Measurements from ENCODE around the gene NKD1.
"Not testable (repeated sequence)": the region's sequence is repeated elsewhere in the genome, so short reads cannot be mapped to it uniquely, and the experiment has no call there.

Gene NKD1

DNA sequence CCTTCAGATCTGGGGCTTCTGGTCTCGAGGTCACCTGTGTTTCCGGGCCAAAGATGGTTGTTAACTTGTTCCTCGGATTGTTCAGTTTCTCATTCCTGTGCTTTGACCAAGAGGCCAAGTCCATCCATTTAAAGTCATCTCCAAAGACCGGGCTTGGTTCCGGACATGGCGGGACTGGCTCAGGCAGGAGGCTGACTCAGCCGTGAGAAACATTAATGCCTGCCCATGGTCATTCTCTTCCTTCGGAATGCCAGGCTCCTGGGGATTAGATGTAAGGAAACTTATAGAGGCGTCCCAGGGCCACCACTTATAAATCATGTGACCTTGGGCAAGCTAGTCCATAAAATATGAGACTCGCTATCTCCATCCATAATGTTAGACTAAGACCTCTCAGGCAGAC is 13.6 kb upstream of the NKD1 start:
- no peaks in the 10 kb centered on the region for H4K20me1 ChIP-seq (ENCODE audit: insufficient read depth, low read length)

GRCh38 chr16:50534958-50535357 is 13.2 kb upstream of the NKD1 start:
- Histone ChIP-seq H3K4me2 (ENCODE audit: low read depth, low read length) (no peak overlapping the region), H3K4me1 (ENCODE audit: low read length) (no peaks in the 10 kb centered on the region), H3K27me3 (replicated peaks; ENCODE audit: insufficient read depth, low read length) (no peaks in the 10 kb centered on the region), H2AFZ (ENCODE audit: low read length) (no peak overlapping the region), H3F3A (ENCODE audit: insufficient read depth, low read length) (no peaks in the 10 kb centered on the region), H4K20me1 (ENCODE audit: insufficient read depth, low read length) (no peaks in the 10 kb centered on the region), H3K27ac (ENCODE audit: low read length) (no peak overlapping the region), H3K36me3 (replicated peaks; ENCODE audit: insufficient read depth, low read length) (no peaks in the 10 kb centered on the region), H3K79me2 (ENCODE audit: low read length) (no peaks in the 10 kb centered on the region), H3K9me2 (replicated peaks; ENCODE audit: insufficient read depth, low read length) (no peaks in the 10 kb centered on the region), H3K4me3 (ENCODE audit: low read length) (no peak overlapping the region), H3K9me3 (replicated peaks; ENCODE audit: insufficient read depth, low read length) (no peaks in the 10 kb centered on the region), H3K9ac (ENCODE audit: low read length) (no peak overlapping the region)
- TF ChIP-seq EZH2phosphoT487 (IDR thresholded peaks at IDR 0.05; ENCODE audit: low read length) (no peak), CTCF (IDR thresholded peaks at IDR 0.05; ENCODE audit: low read length) (no peak)
- DNase-seq, result no peak

More for the DNA sequence above, 13.6 kb upstream of the NKD1 start:
- no peaks in the 10 kb centered on the region for H3F3A ChIP-seq (ENCODE audit: insufficient read depth, low read length)
- no peak overlapping the region for H2AFZ ChIP-seq (ENCODE audit: low read length)
- TF ChIP-seq EZH2 (optimal IDR thresholded peaks at IDR 0.05; ENCODE audit: low read depth, low read length) (no peak), EZH2phosphoT487 (IDR thresholded peaks at IDR 0.05; ENCODE audit: low read length) (no peak), CTCF (IDR thresholded peaks at IDR 0.05; ENCODE audit: low read length) (no peak)
- H3K9me3 ChIP-seq (replicated peaks; ENCODE audit: insufficient read depth, low read length), result no peaks in the 10 kb centered on the region
- H3K36me3 ChIP-seq (replicated peaks; ENCODE audit: insufficient read depth, low read length), result no peaks in the 10 kb centered on the region
- H3K27ac ChIP-seq (ENCODE audit: low read length), result no peak overlapping the region
- H3K4me3 ChIP-seq (ENCODE audit: low read length), result no peak overlapping the region
- H3K27me3 ChIP-seq (replicated peaks; ENCODE audit: insufficient read depth, low read length), result no peaks in the 10 kb centered on the region
- H3K9me2 ChIP-seq (replicated peaks; ENCODE audit: insufficient read depth, low read length), result no peaks in the 10 kb centered on the region
- H3K9ac ChIP-seq (ENCODE audit: low read length), result no peak overlapping the region
- no peaks in the 10 kb centered on the region for H3K4me1 ChIP-seq (ENCODE audit: low read length)
- H3K79me2 ChIP-seq (ENCODE audit: low read length), result no peaks in the 10 kb centered on the region
- no peak for DNase-seq
- no peak overlapping the region for H3K4me2 ChIP-seq (ENCODE audit: low read depth, low read length)

DNA sequence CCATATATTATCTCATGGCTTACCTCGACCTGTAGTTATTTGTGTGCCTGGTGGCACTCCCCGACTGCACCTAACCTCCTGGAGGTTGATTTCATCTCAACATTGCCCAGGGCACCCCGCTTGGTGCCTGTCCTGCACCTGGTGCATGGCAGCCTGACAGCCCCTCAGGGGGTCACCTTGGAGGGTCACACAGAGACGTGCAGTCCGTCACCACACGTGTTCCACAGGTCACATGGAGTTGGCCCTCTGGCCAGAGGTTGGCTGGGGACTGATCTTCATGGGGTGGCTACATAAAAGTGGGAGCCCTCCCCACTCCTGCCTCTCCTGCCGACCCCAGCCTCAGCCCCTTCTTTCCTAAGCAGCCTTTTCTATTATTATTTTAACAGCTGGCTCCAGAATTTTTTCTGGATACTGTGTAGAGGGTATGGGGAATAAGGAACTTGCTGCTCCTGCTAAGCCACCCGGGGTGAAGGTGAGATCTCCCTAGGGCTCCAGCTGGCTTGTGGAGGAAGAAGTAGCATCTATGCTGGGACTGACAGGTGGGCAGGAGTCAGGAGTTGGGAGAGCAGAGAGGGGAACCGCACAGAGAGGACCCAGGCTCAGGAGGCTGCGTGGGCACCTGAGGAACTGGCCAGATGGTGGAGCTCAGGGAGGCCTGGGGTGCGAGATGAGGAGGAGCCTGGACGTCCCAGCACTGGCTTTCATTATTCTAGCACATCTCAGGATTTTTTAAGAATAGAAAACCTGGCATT is 12.5 kb upstream of the NKD1 start:
- TF ChIP-seq CTCF (IDR thresholded peaks at IDR 0.05; ENCODE audit: low read length) (no peak), EZH2phosphoT487 (IDR thresholded peaks at IDR 0.05; ENCODE audit: low read length) (no peak), EZH2 (optimal IDR thresholded peaks at IDR 0.05; ENCODE audit: low read depth, low read length) (no peak)
- Histone ChIP-seq H3K27me3 (replicated peaks; ENCODE audit: insufficient read depth, low read length) (no peaks in the 10 kb centered on the region), H3K9me2 (replicated peaks; ENCODE audit: insufficient read depth, low read length) (no peaks in the 10 kb centered on the region), H3K36me3 (replicated peaks; ENCODE audit: insufficient read depth, low read length) (no peaks in the 10 kb centered on the region), H3K27ac (ENCODE audit: low read length) (no peak overlapping the region), H4K20me1 (ENCODE audit: insufficient read depth, low read length) (no peaks in the 10 kb centered on the region), H3K79me2 (ENCODE audit: low read length) (no peaks in the 10 kb centered on the region), H3K4me2 (ENCODE audit: low read depth, low read length) (no peak overlapping the region), H3K4me1 (ENCODE audit: low read length) (no peaks in the 10 kb centered on the region), H3K9ac (ENCODE audit: low read length) (no peak overlapping the region), H3K9me3 (replicated peaks; ENCODE audit: insufficient read depth, low read length) (no peaks in the 10 kb centered on the region), H3F3A (ENCODE audit: insufficient read depth, low read length) (no peaks in the 10 kb centered on the region), H2AFZ (ENCODE audit: low read length) (no peak overlapping the region), H3K4me3 (ENCODE audit: low read length) (no peak overlapping the region)
- DNase-seq, result no peak

GRCh38 chr16:50536258-50536645 is 11.9 kb upstream of the NKD1 start:
- H3F3A ChIP-seq (ENCODE audit: insufficient read depth, low read length); H3K9me3 ChIP-seq (replicated peaks; ENCODE audit: insufficient read depth, low read length); H3K9me2 ChIP-seq (replicated peaks; ENCODE audit: insufficient read depth, low read length); H3K27me3 ChIP-seq (replicated peaks; ENCODE audit: insufficient read depth, low read length); H4K20me1 ChIP-seq (ENCODE audit: insufficient read depth, low read length); H3K36me3 ChIP-seq (replicated peaks; ENCODE audit: insufficient read depth, low read length); H3K27ac ChIP-seq (ENCODE audit: low read length); H2AFZ ChIP-seq (ENCODE audit: low read length); H3K79me2 ChIP-seq (ENCODE audit: low read length); H3K4me1 ChIP-seq (ENCODE audit: low read length); H3K4me2 ChIP-seq (ENCODE audit: low read depth, low read length); H3K4me3 ChIP-seq (ENCODE audit: low read length); DNase-seq; H3K9ac ChIP-seq (ENCODE audit: low read length): not testable (repeated sequence)

Measured in MM.1S (cell line).